Measurements from ENCODE around the gene ANKHD1. TPM values are rescaled to one million over a fixed set of nuclear protein-coding genes. Genes with fewer than 3 reads are reported as not detected.

ANKHD1 gene, protein sequence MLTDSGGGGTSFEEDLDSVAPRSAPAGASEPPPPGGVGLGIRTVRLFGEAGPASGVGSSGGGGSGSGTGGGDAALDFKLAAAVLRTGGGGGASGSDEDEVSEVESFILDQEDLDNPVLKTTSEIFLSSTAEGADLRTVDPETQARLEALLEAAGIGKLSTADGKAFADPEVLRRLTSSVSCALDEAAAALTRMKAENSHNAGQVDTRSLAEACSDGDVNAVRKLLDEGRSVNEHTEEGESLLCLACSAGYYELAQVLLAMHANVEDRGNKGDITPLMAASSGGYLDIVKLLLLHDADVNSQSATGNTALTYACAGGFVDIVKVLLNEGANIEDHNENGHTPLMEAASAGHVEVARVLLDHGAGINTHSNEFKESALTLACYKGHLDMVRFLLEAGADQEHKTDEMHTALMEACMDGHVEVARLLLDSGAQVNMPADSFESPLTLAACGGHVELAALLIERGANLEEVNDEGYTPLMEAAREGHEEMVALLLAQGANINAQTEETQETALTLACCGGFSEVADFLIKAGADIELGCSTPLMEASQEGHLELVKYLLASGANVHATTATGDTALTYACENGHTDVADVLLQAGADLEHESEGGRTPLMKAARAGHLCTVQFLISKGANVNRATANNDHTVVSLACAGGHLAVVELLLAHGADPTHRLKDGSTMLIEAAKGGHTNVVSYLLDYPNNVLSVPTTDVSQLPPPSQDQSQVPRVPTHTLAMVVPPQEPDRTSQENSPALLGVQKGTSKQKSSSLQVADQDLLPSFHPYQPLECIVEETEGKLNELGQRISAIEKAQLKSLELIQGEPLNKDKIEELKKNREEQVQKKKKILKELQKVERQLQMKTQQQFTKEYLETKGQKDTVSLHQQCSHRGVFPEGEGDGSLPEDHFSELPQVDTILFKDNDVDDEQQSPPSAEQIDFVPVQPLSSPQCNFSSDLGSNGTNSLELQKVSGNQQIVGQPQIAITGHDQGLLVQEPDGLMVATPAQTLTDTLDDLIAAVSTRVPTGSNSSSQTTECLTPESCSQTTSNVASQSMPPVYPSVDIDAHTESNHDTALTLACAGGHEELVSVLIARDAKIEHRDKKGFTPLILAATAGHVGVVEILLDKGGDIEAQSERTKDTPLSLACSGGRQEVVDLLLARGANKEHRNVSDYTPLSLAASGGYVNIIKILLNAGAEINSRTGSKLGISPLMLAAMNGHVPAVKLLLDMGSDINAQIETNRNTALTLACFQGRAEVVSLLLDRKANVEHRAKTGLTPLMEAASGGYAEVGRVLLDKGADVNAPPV (N-terminal part only)
- total RNA-seq: 100 to 1,000 TPM in 1 of 2 experiments, 10 to 100 TPM in 1; 99.3 to 103 TPM

- intact Hi-C loops (cut with micrococcal nuclease): loop anchor here (10.0 kb wide), 1 partner anchor 313 kb away; no protein-coding TSS in a partner anchor
- POLR2A ChIA-PET: interaction anchor here (0.5 to 2.3 kb wide), 24 partner anchors 9 to 290 kb away, joined by 3 to 12 read pairs (median 4); partner anchors contain the start of genes EIF4EBP3, HARS1, HARS2 and IK
- Mint-ChIP-seq H3K9me3 (no peaks in the 10 kb centered on the region), H3K27me3 (no peaks in the 10 kb centered on the region), H3K4me3 (no peak within 1 kb of the TSS), H3K36me3 (ENCODE audit: low read depth) (peaks cover 22% of the 10 kb centered on the region), H3K27ac (no peak within 1 kb of the TSS), H3K4me1 (ENCODE audit: low read depth) (peaks cover 30% of the 10 kb centered on the region)
- TF ChIP-seq, protein P1, sequence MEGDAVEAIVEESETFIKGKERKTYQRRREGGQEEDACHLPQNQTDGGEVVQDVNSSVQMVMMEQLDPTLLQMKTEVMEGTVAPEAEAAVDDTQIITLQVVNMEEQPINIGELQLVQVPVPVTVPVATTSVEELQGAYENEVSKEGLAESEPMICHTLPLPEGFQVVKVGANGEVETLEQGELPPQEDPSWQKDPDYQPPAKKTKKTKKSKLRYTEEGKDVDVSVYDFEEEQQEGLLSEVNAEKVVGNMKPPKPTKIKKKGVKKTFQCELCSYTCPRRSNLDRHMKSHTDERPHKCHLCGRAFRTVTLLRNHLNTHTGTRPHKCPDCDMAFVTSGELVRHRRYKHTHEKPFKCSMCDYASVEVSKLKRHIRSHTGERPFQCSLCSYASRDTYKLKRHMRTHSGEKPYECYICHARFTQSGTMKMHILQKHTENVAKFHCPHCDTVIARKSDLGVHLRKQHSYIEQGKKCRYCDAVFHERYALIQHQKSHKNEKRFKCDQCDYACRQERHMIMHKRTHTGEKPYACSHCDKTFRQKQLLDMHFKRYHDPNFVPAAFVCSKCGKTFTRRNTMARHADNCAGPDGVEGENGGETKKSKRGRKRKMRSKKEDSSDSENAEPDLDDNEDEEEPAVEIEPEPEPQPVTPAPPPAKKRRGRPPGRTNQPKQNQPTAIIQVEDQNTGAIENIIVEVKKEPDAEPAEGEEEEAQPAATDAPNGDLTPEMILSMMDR (IDR thresholded peaks at IDR 0.05): no peak
- CTCF ChIA-PET: interaction anchor here (0.6 to 1.5 kb wide), 13 partner anchors 9 to 433 kb away, joined by 3 to 5 read pairs (median 3); no protein-coding TSS in a partner anchor
- DNase-seq (peak; percentile 99), ATAC-seq (peak; percentile 83)
Measured at GRCh38 chr5:140401362-140402257, at the start of gene ANKHD1. TSS of gene ANKHD1 (plus strand) at chr5:140401833. CDS start at chr5:140401968, 135 bp downstream.

DNA sequence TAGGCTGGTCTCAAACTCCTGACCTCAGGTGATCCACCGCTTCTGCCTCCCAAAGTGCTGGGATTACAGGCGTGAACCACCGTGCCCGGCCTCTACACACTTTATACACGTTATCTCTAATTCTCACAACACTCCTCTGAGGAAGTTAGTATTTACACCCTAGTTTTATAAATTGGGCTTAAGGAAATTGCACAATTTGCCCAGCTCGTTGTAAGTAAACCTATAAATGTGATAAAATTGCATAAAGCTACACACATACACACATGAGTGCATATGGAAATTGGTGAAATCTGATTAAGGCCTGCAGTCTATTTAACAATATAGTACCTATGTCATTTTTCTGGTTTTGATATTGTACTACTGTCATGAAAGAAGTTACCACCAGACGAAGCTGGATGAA, 46.1 kb upstream of the ANKHD1 start:
- H3K36me3 Mint-ChIP-seq (ENCODE audit: low read depth): no peaks in the 10 kb centered on the region
- ATAC-seq: no peak
- TF ChIP-seq, protein P1 (IDR thresholded peaks at IDR 0.05): no peak
- no peaks in the 10 kb centered on the region for H3K9me3 Mint-ChIP-seq
- intact Hi-C loops (cut with micrococcal nuclease): loop anchor here (5.0 kb wide), 1 partner anchor 282 kb away; the partner anchor contains the start of gene TMCO6
- ChIA-PET POLR2A (interaction anchor here (1.0 kb wide), 1 partner anchor 116 kb away, joined by 3 read pairs; no protein-coding TSS in a partner anchor), CTCF (interaction anchor here (0.9 to 22.2 kb wide), 7 partner anchors 9 to 277 kb away, joined by 3 to 874 read pairs (median 5); partner anchors contain the start of genes CD14 and HBEGF)
- H3K27me3 Mint-ChIP-seq: peaks cover 11% of the 10 kb centered on the region
- no peak overlapping the region for H3K27ac Mint-ChIP-seq
- DNase-seq: no peak
- H3K4me3 Mint-ChIP-seq: no peak overlapping the region
- H3K4me1 Mint-ChIP-seq (ENCODE audit: low read depth): peaks cover 16% of the 10 kb centered on the region

- Mint-ChIP-seq H3K36me3 (ENCODE audit: low read depth) (no peaks in the 10 kb centered on the region), H3K9me3 (no peaks in the 10 kb centered on the region), H3K27ac (no peak overlapping the region), H3K4me1 (ENCODE audit: low read depth) (peaks cover 13% of the 10 kb centered on the region), H3K27me3 (peaks cover 9% of the 10 kb centered on the region), H3K4me3 (peak overlapping the region; percentile 13)
- DNase-seq (no peak), ATAC-seq (no peak)
- intact Hi-C loops (cut with micrococcal nuclease): loop anchor here (5.0 kb wide), 1 partner anchor 280 kb away; the partner anchor contains the start of gene TMCO6
- ChIA-PET CTCF (interaction anchor here (1.2 to 22.2 kb wide), 3 partner anchors 8 to 107 kb away, joined by 3 to 874 read pairs (median 5); no protein-coding TSS in a partner anchor), POLR2A (interaction anchor here (0.5 kb wide), 1 partner anchor 41 kb away, joined by 4 read pairs; no protein-coding TSS in a partner anchor)
- TF ChIP-seq, protein P1 (IDR thresholded peaks at IDR 0.05): no peak
Measured at GRCh38 chr5:140356853-140357725, 44.5 kb upstream of the ANKHD1 start.
